Measurements from ENCODE around the gene TFR2. TPM values are rescaled to one million over a fixed set of nuclear protein-coding genes. Genes with fewer than 3 reads are reported as not detected.

Gene TFR2
- total and polyA plus RNA-seq, 9 of the 15 experiments (the other 6 are each of a cell fraction or from before 2014, with no cell fraction given) = 3.8 to 123 (median 51.1) TPM

GRCh38 chr7:100642534-100642907 lies 1.2 kb upstream of the TFR2 start (continued):
- TF ChIP-seq CLOCK (CRISPR knock-in tag; IDR thresholded peaks at IDR 0.05; ENCODE audit: borderline replicate concordance) (no peak), SPI1 (IDR thresholded peaks at IDR 0.05; ENCODE audit: borderline replicate concordance, low read depth, low read length) (peak; percentile 35; the same call in 1 of the 2 replicates), NEUROD1 (IDR thresholded peaks at IDR 0.05; ENCODE audit: borderline replicate concordance, low read depth, low read length, partially characterized antibody) (peak; percentile 38), ZNF175 (CRISPR knock-in tag; IDR thresholded peaks at IDR 0.05; ENCODE audit: low read depth) (no peak), EHMT2 (IDR thresholded peaks at IDR 0.05) (no peak), HDAC6 (IDR thresholded peaks at IDR 0.05; ENCODE audit: low read depth, low read length) (no peak), ELF2 (CRISPR knock-in tag; IDR thresholded peaks at IDR 0.05) (no peak), PRDM10 (IDR thresholded peaks at IDR 0.05; ENCODE audit: partially characterized antibody) (peak; percentile 62), HOXB6 (CRISPR knock-in tag; IDR thresholded peaks at IDR 0.05; ENCODE audit: borderline replicate concordance) (no peak), SAFB2 (IDR thresholded peaks at IDR 0.05; ENCODE audit: borderline replicate concordance, low read depth, low read length, severe bottlenecking) (no peak), ELK1 (CRISPR knock-in tag; IDR thresholded peaks at IDR 0.05) (no peak), CXXC5 (CRISPR knock-in tag; IDR thresholded peaks at IDR 0.05) (0 out of 2 replicates have a peak, but pooled peaks have one; percentile 11), CSDE1 (IDR thresholded peaks at IDR 0.05) (no peak), NONO (IDR thresholded peaks at IDR 0.05; ENCODE audit: low read depth in 2 of 2, low read length in 1 of 2) (no peak), HNRNPLL (IDR thresholded peaks at IDR 0.05; ENCODE audit: low read depth, low read length, poor library complexity, severe bottlenecking) (no peak), ZNF124 (CRISPR knock-in tag; IDR thresholded peaks at IDR 0.05) (no peak)
- TF ChIP-seq, protein P1, sequence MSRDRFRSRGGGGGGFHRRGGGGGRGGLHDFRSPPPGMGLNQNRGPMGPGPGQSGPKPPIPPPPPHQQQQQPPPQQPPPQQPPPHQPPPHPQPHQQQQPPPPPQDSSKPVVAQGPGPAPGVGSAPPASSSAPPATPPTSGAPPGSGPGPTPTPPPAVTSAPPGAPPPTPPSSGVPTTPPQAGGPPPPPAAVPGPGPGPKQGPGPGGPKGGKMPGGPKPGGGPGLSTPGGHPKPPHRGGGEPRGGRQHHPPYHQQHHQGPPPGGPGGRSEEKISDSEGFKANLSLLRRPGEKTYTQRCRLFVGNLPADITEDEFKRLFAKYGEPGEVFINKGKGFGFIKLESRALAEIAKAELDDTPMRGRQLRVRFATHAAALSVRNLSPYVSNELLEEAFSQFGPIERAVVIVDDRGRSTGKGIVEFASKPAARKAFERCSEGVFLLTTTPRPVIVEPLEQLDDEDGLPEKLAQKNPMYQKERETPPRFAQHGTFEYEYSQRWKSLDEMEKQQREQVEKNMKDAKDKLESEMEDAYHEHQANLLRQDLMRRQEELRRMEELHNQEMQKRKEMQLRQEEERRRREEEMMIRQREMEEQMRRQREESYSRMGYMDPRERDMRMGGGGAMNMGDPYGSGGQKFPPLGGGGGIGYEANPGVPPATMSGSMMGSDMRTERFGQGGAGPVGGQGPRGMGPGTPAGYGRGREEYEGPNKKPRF (IDR thresholded peaks at IDR 0.05; ENCODE audit: low read depth, low read length) = no peak
- TF ChIP-seq, protein P2, sequence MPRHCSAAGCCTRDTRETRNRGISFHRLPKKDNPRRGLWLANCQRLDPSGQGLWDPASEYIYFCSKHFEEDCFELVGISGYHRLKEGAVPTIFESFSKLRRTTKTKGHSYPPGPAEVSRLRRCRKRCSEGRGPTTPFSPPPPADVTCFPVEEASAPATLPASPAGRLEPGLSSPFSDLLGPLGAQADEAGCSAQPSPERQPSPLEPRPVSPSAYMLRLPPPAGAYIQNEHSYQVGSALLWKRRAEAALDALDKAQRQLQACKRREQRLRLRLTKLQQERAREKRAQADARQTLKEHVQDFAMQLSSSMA (CRISPR knock-in tag; IDR thresholded peaks at IDR 0.05) = no peak

Measured in K562 (cell line).